ENCODE data around the gene EFNB3.
A peak's percentile ranks its signal among the peaks of the same experiment; 100 is the strongest.

EFNB3 gene

GRCh38 chr17:7697828-7698588, 7.0 kb upstream of the EFNB3 start:
- H3K4me1 ChIP-seq (ENCODE audit: control insufficient read depth, insufficient read depth, low read length): no peaks in the 10 kb centered on the region
- ChIA-PET CTCF (no interaction called here), POLR2A (no interaction called here)
- TF ChIP-seq SP2 (tag by site-specific recombination; IDR thresholded peaks at IDR 0.05): no peak
- TF ChIP-seq ZNF23 (tag by site-specific recombination; IDR thresholded peaks at IDR 0.05; ENCODE audit: borderline replicate concordance): no peak
- TF ChIP-seq ZNF146 (tag by site-specific recombination; IDR thresholded peaks at IDR 0.05): peak; percentile 96
- peak; percentile 92 for TF ChIP-seq ZNF121 (tag by site-specific recombination; IDR thresholded peaks at IDR 0.05)
- no peak for TF ChIP-seq ZBTB17 (tag by site-specific recombination; IDR thresholded peaks at IDR 0.05)
- peaks cover 20 to 69% of the 10 kb centered on the region in 2 experiments; a peak in 2 of 3 replicates for H3K36me3 ChIP-seq (ENCODE audit: control insufficient read depth in 2 of 2, insufficient read depth in 1 of 2, low read length in 2 of 2)
- H3K27ac ChIP-seq (ENCODE audit: extremely low read depth, low read depth, low read length): no peak overlapping the region
- H3K9me3 ChIP-seq (ENCODE audit: control insufficient read depth, insufficient read depth, low read depth, low read length): no peaks in the 10 kb centered on the region
- no peak overlapping the region for H3K4me3 ChIP-seq (ENCODE audit: low read depth, low read length)

DNA sequence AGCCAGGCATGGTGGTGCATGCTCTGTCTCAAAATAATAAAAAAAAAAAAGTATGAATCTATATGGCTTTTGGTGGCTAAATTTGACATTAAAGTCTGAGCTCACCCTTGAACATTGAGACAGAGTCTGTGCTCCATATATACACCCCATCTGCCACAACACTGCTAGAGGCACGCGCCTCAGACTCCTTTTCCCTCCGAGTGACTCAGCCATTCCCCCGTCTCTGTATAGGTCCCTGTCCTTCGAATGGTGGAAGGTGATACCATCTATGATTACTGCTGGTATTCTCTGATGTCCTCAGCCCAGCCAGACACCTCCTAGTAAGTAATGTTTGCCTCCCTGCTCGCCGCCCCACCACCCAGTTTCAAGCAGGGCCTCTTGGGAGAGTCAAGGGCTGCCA, 4.5 kb upstream of the EFNB3 start:
- H3K36me3 ChIP-seq (ENCODE audit: control insufficient read depth in 2 of 2, insufficient read depth in 1 of 2, low read length in 2 of 2): peaks cover 8 to 51% of the 10 kb centered on the region in 2 experiments; a peak in 2 of 3 replicates
- TF ChIP-seq ZNF341 (tag by site-specific recombination; IDR thresholded peaks at IDR 0.05; ENCODE audit: low read depth): no peak
- no peak for TF ChIP-seq ZNF423 (tag by site-specific recombination; IDR thresholded peaks at IDR 0.05)
- TF ChIP-seq FEZF1 (tag by site-specific recombination; IDR thresholded peaks at IDR 0.05): no peak
- TF ChIP-seq ZNF660 (tag by site-specific recombination; IDR thresholded peaks at IDR 0.05): no peak
- TF ChIP-seq ZNF521 (tag by site-specific recombination; IDR thresholded peaks at IDR 0.05): no peak
- CTCF ChIA-PET: interaction anchor here (7.3 kb wide), 1 partner anchor 12 kb away, joined by 45 read pairs; the partner anchor contains the start of genes TP53 and WRAP53
- no peaks in the 10 kb centered on the region for H3K9me3 ChIP-seq (ENCODE audit: control insufficient read depth, insufficient read depth, low read depth, low read length)
- H3K4me1 ChIP-seq (ENCODE audit: control insufficient read depth, insufficient read depth, low read length): peaks cover 8% of the 10 kb centered on the region; the same call in 1 of the 2 replicates
- no peak overlapping the region for H3K27ac ChIP-seq (ENCODE audit: extremely low read depth, low read depth, low read length)
- H3K4me3 ChIP-seq (ENCODE audit: low read depth, low read length): no peak overlapping the region
- POLR2A ChIA-PET: interaction anchor here (0.7 to 7.9 kb wide), 2 partner anchors 13 to 278 kb away, joined by 4 to 111 read pairs; partner anchors contain the start of genes TP53 and WRAP53

DNA sequence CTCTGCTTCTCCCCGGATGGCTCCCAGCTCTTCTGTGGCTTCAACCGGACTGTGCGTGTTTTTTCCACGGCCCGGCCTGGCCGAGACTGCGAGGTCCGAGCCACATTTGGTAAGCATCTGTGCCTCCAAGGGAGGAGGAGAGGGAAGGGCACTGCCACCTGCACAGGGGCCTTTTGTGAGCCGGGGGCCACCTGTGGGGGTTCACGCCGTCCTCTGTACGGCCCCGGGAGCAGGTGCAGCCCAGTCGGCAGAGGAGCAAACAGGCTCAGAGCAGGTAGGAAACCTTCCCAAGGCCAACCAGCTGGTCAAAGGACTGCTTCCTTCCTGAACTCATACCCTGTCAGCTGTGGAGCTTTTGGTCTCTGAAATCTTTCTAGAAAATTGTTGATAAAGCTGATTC, 3.3 kb upstream of the EFNB3 start:
- Histone ChIP-seq H3K4me1 (ENCODE audit: control insufficient read depth, insufficient read depth, low read length) (peaks cover 14% of the 10 kb centered on the region; the same call in 1 of the 2 replicates), H3K36me3 (ENCODE audit: control insufficient read depth in 2 of 2, insufficient read depth in 1 of 2, low read length in 2 of 2) (peaks cover 8 to 43% of the 10 kb centered on the region in 2 experiments; a peak in 2 of 3 replicates), H3K4me3 (ENCODE audit: low read depth, low read length) (no peak overlapping the region), H3K9me3 (ENCODE audit: control insufficient read depth, insufficient read depth, low read depth, low read length) (no peaks in the 10 kb centered on the region), H3K27ac (ENCODE audit: extremely low read depth, low read depth, low read length) (no peak overlapping the region)
- TF ChIP-seq SP7 (tag by site-specific recombination; IDR thresholded peaks at IDR 0.05) (no peak), SP3 (tag by site-specific recombination; IDR thresholded peaks at IDR 0.05) (no peak)
- TF ChIP-seq, protein P1, sequence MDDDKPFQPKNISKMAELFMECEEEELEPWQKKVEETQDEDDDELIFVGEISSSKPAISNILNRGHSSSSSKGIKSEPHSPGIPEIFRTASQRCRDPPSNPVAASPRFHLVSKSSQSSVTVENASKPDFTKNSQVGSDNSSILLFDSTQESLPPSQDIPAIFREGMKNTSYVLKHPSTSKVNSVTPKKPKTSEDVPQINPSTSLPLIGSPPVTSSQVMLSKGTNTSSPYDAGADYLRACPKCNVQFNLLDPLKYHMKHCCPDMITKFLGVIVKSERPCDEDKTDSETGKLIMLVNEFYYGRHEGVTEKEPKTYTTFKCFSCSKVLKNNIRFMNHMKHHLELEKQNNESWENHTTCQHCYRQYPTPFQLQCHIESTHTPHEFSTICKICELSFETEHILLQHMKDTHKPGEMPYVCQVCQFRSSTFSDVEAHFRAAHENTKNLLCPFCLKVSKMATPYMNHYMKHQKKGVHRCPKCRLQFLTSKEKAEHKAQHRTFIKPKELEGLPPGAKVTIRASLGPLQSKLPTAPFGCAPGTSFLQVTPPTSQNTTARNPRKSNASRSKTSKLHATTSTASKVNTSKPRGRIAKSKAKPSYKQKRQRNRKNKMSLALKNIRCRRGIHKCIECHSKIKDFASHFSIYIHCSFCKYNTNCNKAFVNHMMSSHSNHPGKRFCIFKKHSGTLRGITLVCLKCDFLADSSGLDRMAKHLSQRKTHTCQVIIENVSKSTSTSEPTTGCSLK (tag by site-specific recombination; IDR thresholded peaks at IDR 0.05): no peak
- ChIA-PET POLR2A (interaction anchor here (7.9 kb wide), 1 partner anchor 14 kb away, joined by 111 read pairs; the partner anchor contains the start of genes TP53 and WRAP53), CTCF (interaction anchor here (0.6 to 7.3 kb wide), 3 partner anchors 9 to 82 kb away, joined by 3 to 45 read pairs (median 4); partner anchors contain the start of genes TP53 and WRAP53)

GRCh38 chr17:7702776-7703175, 2.2 kb upstream of the EFNB3 start:
- no peaks in the 10 kb centered on the region for H3K9me3 ChIP-seq (ENCODE audit: control insufficient read depth, insufficient read depth, low read depth, low read length)
- CTCF ChIA-PET: interaction anchor here (0.7 to 7.3 kb wide), 5 partner anchors 14 to 106 kb away, joined by 3 to 49 read pairs (median 4); partner anchors contain the start of genes DNAH2, TP53 and WRAP53
- H3K27ac ChIP-seq (ENCODE audit: extremely low read depth, low read depth, low read length): no peak overlapping the region
- peaks cover 5 to 40% of the 10 kb centered on the region in 2 experiments; a peak in 2 of 3 replicates for H3K36me3 ChIP-seq (ENCODE audit: control insufficient read depth in 2 of 2, insufficient read depth in 1 of 2, low read length in 2 of 2)
- H3K4me1 ChIP-seq (ENCODE audit: control insufficient read depth, insufficient read depth, low read length): peaks cover 14% of the 10 kb centered on the region; the same call in 1 of the 2 replicates
- POLR2A ChIA-PET: interaction anchor here (0.6 to 7.9 kb wide), 6 partner anchors 14 to 229 kb away, joined by 3 to 111 read pairs (median 5); partner anchors contain the start of genes CNTROB, DNAH2, MPDU1 and TP53
- H3K4me3 ChIP-seq (ENCODE audit: low read depth, low read length): no peak overlapping the region
- TF ChIP-seq KLF7 (tag by site-specific recombination; IDR thresholded peaks at IDR 0.05; ENCODE audit: borderline replicate concordance) (no peak), ZNF19 (tag by site-specific recombination; IDR thresholded peaks at IDR 0.05; ENCODE audit: low read depth) (no peak), ZNF596 (tag by site-specific recombination; IDR thresholded peaks at IDR 0.05) (no peak), ZSCAN30 (tag by site-specific recombination; IDR thresholded peaks at IDR 0.05) (no peak), ZNF658 (tag by site-specific recombination; IDR thresholded peaks at IDR 0.05) (no peak), SALL2 (tag by site-specific recombination; IDR thresholded peaks at IDR 0.05; ENCODE audit: borderline replicate concordance) (no peak), GLI4 (tag by site-specific recombination; IDR thresholded peaks at IDR 0.05) (no peak)
- TF ChIP-seq, protein P2, sequence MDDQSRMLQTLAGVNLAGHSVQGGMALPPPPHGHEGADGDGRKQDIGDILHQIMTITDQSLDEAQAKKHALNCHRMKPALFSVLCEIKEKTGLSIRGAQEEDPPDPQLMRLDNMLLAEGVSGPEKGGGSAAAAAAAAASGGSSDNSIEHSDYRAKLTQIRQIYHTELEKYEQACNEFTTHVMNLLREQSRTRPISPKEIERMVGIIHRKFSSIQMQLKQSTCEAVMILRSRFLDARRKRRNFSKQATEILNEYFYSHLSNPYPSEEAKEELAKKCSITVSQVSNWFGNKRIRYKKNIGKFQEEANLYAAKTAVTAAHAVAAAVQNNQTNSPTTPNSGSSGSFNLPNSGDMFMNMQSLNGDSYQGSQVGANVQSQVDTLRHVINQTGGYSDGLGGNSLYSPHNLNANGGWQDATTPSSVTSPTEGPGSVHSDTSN (CRISPR knock-in tag; IDR thresholded peaks at IDR 0.05): no peak
- TF ChIP-seq, protein P3, sequence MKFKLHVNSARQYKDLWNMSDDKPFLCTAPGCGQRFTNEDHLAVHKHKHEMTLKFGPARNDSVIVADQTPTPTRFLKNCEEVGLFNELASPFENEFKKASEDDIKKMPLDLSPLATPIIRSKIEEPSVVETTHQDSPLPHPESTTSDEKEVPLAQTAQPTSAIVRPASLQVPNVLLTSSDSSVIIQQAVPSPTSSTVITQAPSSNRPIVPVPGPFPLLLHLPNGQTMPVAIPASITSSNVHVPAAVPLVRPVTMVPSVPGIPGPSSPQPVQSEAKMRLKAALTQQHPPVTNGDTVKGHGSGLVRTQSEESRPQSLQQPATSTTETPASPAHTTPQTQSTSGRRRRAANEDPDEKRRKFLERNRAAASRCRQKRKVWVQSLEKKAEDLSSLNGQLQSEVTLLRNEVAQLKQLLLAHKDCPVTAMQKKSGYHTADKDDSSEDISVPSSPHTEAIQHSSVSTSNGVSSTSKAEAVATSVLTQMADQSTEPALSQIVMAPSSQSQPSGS (tag by site-specific recombination; IDR thresholded peaks at IDR 0.05; ENCODE audit: low read depth): no peak

Data from HEK293 (cell line).